DOHH2 (cell line): Measurements from ENCODE around the gene HDDC3.

Experiments used
- CTCF ChIP-seq: fragments of 200-600 bp; sonication (generic); IDR thresholded peaks from one replicate; pipeline ENCODE4 v1.5.1; 2014; ENCODE audit warnings: antibody characterized with exemption, mild to moderate bottlenecking, low read depth, low read length; ENCODE audit not compliant: poor library complexity, severe bottlenecking
- EZH2phosphoT487 ChIP-seq: fragments of 200-600 bp; sonication (generic); IDR thresholded peaks from 2 replicates; pipeline ENCODE4 v1.6.1; 2017; ENCODE audit warnings: borderline replicate concordance, mild to moderate bottlenecking, antibody characterized with exemption, low read length, moderate library complexity, mixed read lengths

- TF ChIP-seq CTCF, result no peak
- TF ChIP-seq EZH2phosphoT487, result no peak
Observed at GRCh38 chr15:90946941-90947576, 14.7 kb upstream of the HDDC3 start.
